NCI-H187 (cell line): ENCODE results near the gene LMO7.
"Not testable (repeated sequence)": the region's sequence is repeated elsewhere in the genome, so short reads cannot be mapped to it uniquely, and the experiment has no call there.

Source experiments
- DNase-seq, 2 experiments: peaks; one replicate each; lab custom pipeline; 2025; lab: John Stamatoyannopoulos, UW

LMO7 gene

DNA sequence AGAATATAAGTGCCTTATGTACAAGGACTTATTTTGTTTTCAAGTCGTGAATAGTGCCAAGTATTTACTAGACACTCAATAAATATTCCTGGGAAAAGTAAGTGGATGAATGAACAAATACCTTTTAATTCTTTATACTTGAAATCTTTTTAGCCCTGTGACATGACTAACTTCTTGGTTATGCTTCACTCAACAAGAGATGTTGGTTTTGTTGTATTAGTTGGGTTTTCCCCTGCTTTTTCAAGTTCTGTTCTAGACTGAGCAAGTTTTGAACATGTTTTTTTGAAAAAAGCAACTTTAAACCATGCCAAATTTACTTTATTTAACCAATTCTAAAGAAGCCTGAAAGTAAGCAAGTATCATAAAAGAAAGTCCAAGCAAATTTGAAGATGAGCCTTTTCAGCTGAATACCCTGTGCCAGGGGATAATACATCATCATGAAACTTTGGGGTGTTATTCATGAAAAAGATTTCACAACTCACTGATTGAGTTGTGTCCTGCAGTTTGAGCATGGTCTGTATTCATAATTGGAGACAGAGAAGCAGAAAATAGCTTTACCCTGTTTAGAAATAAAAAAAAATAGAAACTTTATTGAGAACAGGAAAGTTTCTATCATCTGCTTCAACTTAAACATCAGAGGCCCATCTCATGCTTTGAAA, 11.1 kb downstream of the LMO7 start:
- no peak for DNase-seq

- no peak for DNase-seq
Observed at GRCh38 chr13:75648446-75648845, 12.3 kb downstream of the LMO7 start.

DNA sequence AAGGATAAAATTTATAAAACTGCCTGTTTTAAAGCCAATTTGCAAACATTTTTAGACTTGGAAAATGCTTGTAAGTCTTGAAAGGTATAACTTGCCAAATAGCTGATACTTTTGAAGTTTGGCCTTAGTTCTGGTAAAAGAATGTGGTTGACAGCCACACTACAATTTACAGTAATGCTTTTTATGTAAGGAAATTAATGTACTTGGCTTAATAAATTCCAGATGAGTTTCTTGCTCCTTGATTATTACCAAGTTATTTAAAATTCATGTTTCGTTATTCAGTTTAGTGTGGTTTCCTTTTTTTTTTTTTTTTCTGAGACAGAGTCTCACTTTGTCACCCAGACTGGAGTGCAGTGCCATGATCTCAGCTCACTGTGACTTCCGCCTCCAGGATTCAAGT, 14.9 kb downstream of the LMO7 start:
- DNase-seq = no peak

- DNase-seq = no peak
Observed at GRCh38 chr13:75652726-75653125, 16.6 kb downstream of the LMO7 start.

- DNase-seq = no peak
Observed at GRCh38 chr13:75656425-75656989, 20.4 kb downstream of the LMO7 start.

DNA sequence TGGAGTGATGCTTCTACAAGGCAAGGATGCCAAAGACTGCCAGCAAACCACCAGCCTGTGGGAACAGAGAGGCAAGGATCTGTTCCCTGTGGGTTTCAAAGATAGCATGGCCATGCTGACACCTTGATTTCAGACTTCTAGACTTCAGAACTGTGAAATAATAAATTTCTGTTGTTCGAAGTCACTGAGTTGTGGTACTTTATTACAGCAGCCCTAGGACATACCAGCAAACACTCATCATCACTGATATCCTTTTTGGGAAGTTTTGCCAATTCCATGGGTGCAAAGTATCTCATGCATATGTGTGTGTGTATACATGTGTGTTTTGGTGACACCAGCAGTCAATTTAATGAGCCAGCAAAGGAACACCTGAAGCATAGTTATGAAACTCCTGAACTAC, 21.0 kb downstream of the LMO7 start:
- DNase-seq = no peak

GRCh38 chr13:75660694-75661093, 24.6 kb downstream of the LMO7 start:
- no peak for DNase-seq

GRCh38 chr13:75661443-75661842, 25.3 kb downstream of the LMO7 start:
- DNase-seq = no peak

DNA sequence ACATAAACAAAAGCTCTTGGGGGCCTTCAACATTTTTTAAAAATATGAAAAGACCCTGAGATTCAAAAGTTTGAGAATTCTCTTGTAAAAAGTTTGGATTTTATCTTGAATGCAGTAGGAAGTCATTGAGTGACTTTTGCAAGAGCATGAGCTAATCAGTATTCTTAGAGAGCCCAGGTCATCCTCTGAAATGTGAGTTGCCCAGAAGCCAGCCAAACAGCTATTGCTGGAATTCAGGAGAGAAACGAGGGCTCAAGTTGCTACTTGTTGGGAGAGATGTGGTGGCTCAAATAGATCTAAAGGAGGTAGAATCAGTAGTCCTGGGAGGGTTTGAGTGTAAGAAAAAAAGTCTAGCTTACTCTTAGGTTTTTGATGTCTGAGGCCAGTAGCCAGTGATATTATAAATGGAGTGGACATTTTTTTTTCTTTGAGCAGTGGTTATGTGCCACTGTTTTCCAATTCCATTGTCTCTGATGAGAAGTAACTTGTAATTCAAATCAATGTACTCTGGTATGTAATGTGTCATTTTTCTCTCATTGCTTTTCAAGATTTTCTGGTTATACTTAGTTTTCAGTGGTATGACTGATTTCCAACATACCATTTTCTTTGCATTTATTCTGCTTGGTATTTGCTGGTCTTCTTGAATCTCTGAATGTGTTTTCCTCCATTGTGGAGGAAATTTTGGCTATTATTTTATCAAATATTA, 30.7 kb downstream of the LMO7 start:
- no peak for DNase-seq

- no peak for DNase-seq
Observed at GRCh38 chr13:75669706-75670105, 33.6 kb downstream of the LMO7 start.

DNA sequence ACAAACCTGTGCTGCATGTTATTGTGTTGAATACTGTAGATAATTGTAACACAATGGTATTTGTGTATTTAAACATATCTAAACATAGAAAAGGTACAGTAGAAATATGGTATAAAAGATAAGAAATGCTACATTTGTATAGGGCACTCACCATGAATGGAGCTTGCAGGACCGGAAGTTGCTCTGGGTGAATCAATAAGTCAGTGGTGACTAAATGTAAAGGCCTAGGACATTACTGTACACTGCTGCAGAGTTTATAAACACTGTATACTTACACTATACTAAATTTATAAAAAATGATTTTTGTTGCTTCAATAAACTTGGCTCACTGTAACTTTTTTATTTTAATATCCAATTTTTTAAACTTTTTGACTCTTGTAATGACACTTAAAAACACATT, 34.4 kb downstream of the LMO7 start:
- no peak for DNase-seq

DNA sequence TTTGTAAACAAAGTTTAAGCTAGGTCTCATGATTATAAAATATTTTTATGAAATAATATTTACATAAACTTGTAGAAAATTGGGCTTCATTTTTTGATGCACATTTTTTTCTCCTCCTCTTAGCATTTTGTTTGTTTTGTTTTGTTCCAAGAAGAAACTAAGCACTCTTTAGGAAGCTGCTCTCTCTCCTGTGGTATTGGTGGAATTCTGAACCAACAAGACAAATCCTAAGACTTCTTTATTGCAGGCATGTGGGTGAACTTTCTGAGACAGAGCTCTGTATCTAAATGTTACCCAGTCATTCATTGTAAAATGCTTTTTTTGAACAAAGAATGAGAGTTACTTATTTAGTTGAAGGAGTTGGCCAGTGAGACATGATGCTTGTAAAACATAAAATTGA, 39.3 kb downstream of the LMO7 start:
- DNase-seq = no peak

DNA sequence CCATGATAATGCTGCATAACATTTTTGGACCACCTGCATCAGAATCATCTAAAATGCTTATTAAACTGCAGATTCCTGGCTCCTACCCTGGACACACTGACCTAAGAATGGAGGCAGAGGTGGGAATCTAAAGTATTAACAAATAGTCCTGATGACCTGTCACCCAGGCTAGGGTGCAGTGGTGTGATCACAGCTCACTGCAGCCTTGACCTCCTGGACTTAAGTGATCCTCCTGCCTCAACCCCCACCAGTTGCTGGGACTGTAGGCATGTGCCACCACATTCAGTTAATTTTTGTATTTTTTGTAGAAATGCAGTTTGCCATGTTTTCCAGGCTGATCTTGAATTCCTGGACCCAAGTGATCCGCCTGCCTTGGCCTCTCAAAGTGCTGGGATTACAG, 43.3 kb downstream of the LMO7 start:
- DNase-seq = no peak

GRCh38 chr13:75680251-75680650, 44.1 kb downstream of the LMO7 start:
- not testable (repeated sequence) for DNase-seq

- no peak for DNase-seq
Observed at GRCh38 chr13:75682326-75682725, 46.2 kb downstream of the LMO7 start.

DNA sequence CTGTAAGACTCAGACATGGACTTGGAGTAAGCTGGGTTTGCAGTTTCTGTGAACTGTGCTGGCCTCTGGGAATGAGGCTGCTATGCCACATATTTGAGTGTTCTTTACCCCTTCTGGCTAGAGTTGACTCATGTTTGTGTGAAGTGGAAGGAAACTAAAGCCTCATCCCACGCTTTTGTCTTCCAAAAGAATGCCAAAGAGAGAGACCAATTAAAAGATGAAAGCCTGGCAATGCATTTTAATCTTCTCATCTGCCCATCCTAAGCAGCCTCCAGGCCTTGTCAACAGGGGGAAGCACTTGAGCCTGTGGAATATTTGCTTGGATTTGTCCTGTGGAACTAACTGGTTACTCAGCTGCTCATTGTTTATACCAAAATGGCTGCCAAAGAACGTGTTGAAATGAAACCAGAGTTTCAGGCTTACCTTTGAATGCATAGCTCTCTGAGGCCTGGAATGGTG, 49.1 kb downstream of the LMO7 start:
- DNase-seq = no peak

- no peak for DNase-seq
Observed at GRCh38 chr13:75687150-75687763, 51.1 kb downstream of the LMO7 start.

- DNase-seq = no peak
Observed at GRCh38 chr13:75689686-75690085, 53.6 kb downstream of the LMO7 start.

GRCh38 chr13:75690607-75691006, 54.5 kb downstream of the LMO7 start:
- DNase-seq = no peak

DNA sequence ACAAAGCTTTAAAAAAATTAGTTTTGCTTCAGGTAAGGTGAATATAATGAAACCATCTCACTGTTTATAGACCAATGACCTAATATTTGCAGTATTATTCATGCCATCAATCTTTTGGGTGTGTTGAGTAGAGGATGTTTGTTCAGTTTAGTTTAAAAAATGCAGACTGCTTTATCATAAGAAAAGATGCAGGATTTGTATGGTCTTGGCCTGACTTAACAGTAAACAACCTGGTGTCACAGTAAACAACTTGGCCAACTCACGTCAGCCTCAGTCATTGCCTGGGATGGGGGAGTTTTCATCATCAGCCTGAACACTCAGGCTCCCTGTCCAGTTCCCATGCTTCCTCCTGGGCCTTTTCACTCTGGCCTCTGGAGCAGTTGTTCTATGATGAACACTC, 55.1 kb downstream of the LMO7 start:
- no peak for DNase-seq

DNA sequence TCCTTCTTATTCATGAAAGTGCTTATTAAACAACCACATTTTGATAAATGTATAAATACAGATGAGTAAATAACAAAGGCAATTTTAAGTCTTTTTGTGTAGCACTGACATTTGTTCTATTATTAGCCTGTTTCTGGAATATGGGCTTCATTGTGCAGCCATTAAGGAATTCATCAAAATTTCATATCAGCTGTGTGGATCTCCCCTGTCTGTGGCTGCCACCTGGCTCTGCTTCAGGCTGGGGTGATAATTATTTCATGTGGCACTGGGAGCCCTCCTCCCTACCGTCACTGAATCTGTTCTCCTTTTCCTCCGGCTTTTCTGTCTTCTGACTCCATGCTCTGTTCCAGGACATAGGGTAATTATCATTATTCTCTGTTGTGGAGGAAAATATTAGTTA, 57.1 kb downstream of the LMO7 start:
- DNase-seq = no peak

DNA sequence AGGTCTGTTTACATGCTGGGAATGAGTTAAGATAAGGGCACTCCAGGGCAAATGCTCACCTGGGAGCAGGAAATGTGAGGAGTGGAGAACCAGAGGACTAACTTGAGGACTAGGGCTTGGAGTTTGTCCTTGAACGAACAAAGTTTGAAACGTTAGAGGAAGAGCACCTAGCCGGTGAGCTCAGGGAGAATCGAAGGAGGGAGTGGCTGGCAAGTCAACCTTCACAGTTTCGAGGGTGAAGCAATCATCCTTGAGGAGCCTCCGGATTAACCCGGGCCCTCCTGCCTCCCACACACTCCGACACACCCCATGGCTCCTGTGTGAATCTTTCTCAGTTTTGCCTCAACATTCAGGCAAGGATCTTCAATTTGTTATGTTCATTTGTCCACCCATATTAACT, 58.6 kb downstream of the LMO7 start:
- no peak for DNase-seq

GRCh38 chr13:75695908-75696307, 59.8 kb downstream of the LMO7 start:
- DNase-seq = peak in 1 of 2 experiments; percentile 56
